RWPE2 (cell line): ENCODE measurements around the gene NTRK1.

Experiments
- ATAC-seq: fragments of 200-7000 bp; cut with Tn5 transposase; 3 replicates; pipeline ENCODE4 v1.9.1; 2021; ENCODE audit warnings: low read depth
- DNase-seq: peaks from one replicate; pipeline ENCODE4 v3.0.0-alpha.2; 2020; ENCODE audit warnings: low spot score
- H3K27ac ChIP-seq: fragments of 450-650 bp; 2 replicates; pipeline ENCODE4 v1.5.1; 2017; ENCODE audit warnings: mild to moderate bottlenecking; ENCODE audit not compliant: poor library complexity, severe bottlenecking
- H3K27me3 ChIP-seq: fragments of 250-450 bp; sonication (Bioruptor Pico); 2 replicates; pipeline ENCODE4 v1.5.1; 2021; ENCODE audit warnings: mild to moderate bottlenecking, moderate library complexity; ENCODE audit not compliant: insufficient read depth, poor library complexity, severe bottlenecking
- H3K36me3 ChIP-seq: fragments of 250-450 bp; sonication (Bioruptor Pico); 2 replicates; pipeline ENCODE4 v1.5.1; 2020; ENCODE audit warnings: low read depth, mild to moderate bottlenecking, moderate library complexity
- H3K4me1 ChIP-seq: fragments of 250-450 bp; sonication (Bioruptor Pico); 2 replicates; pipeline ENCODE4 v1.5.1; 2021; ENCODE audit warnings: mild to moderate bottlenecking, moderate library complexity; ENCODE audit not compliant: insufficient read depth, poor library complexity, severe bottlenecking
- H3K4me3 ChIP-seq: fragments of 250-450 bp; sonication (Bioruptor Pico); 2 replicates; pipeline ENCODE4 v1.5.1; 2021; ENCODE audit warnings: mild to moderate bottlenecking, moderate library complexity; ENCODE audit not compliant: severe bottlenecking
- H3K9me3 ChIP-seq: fragments of 250-450 bp; sonication (Bioruptor Pico); 2 replicates; pipeline ENCODE4 v1.5.1; 2021; ENCODE audit warnings: mild to moderate bottlenecking, moderate library complexity; ENCODE audit not compliant: severe bottlenecking
- TF ChIP-seq, protein P1 (sequence below): fragments of 450-650 bp; IDR thresholded peaks from one replicate; pipeline ENCODE4 v1.5.1; 2017; ENCODE audit warnings: mild to moderate bottlenecking, moderate library complexity; ENCODE audit not compliant: poor library complexity, severe bottlenecking

NTRK1 gene

DNA sequence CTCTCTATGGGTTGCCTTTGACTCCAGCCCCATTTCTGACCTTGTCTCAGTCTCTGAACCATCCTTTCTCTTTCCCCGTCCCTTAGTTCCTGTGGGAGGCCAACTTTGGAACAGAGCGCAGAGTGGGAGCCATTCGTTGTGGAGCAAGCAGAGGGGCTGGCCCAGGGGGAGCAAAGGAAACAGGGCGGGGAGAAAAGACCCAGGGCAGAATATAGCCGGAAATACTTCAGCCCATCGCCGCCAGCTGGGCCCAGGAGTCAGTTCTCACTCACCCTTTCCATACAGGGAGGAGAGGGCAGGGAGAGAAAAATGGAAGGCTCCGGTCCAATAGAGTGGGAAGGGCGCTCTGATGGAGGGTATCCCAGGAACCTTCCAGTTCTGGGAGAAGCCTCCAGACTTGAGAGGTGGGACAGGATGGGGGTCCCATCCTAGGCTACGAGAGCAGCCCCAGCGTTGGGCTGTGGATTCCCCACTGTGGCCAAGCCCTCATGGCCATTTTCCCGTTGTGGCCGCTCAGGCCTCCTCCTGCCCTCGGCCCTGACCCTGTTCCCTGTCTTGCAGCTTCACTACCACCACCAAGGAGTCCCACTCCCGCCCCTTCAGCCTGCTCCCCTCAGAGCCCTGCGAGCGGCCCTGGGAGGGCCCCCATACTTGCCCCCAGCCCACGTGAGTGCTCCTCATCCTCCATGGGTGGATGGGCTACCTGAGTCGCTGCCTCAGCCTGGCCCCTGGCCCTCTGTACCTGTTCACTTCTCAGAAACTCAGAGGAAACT lies 43.7 kb downstream of the NTRK1 start:
- no peaks in the 10 kb centered on the region for H3K27me3 ChIP-seq
- H3K36me3 ChIP-seq = peaks cover 7% of the 10 kb centered on the region
- no peak for ATAC-seq
- no peak overlapping the region for H3K4me3 ChIP-seq
- TF ChIP-seq, protein P1, sequence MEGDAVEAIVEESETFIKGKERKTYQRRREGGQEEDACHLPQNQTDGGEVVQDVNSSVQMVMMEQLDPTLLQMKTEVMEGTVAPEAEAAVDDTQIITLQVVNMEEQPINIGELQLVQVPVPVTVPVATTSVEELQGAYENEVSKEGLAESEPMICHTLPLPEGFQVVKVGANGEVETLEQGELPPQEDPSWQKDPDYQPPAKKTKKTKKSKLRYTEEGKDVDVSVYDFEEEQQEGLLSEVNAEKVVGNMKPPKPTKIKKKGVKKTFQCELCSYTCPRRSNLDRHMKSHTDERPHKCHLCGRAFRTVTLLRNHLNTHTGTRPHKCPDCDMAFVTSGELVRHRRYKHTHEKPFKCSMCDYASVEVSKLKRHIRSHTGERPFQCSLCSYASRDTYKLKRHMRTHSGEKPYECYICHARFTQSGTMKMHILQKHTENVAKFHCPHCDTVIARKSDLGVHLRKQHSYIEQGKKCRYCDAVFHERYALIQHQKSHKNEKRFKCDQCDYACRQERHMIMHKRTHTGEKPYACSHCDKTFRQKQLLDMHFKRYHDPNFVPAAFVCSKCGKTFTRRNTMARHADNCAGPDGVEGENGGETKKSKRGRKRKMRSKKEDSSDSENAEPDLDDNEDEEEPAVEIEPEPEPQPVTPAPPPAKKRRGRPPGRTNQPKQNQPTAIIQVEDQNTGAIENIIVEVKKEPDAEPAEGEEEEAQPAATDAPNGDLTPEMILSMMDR = no peak
- peaks cover 6% of the 10 kb centered on the region for H3K4me1 ChIP-seq
- H3K27ac ChIP-seq = no peak overlapping the region
- DNase-seq = no peak
- H3K9me3 ChIP-seq = no peaks in the 10 kb centered on the region

DNA sequence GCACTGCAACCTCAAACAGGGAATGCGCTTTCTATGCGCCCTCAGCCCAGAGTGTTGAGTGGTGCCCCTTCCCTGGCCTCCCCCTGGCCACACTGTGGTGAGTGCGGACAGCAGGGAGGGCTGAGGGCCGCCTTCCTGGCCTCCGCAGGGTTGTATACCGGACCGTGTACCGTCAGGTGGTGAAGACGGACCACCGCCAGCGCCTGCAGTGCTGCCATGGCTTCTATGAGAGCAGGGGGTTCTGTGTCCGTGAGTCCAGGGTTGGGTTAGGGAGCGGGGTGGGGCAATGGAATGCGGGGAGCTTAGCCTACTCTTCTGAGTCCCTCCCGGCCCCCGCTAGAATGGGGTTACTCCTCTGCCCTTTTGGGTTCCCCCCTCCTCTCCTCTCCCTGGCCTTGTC lies 44.5 kb downstream of the NTRK1 start:
- no peaks in the 10 kb centered on the region for H3K27me3 ChIP-seq
- H3K27ac ChIP-seq = no peak overlapping the region
- no peak overlapping the region for H3K4me3 ChIP-seq
- TF ChIP-seq, protein P1 = no peak
- H3K4me1 ChIP-seq = peaks cover 6% of the 10 kb centered on the region
- peaks cover 15% of the 10 kb centered on the region for H3K36me3 ChIP-seq
- H3K9me3 ChIP-seq = no peaks in the 10 kb centered on the region
- DNase-seq (no peak), ATAC-seq (no peak)

DNA sequence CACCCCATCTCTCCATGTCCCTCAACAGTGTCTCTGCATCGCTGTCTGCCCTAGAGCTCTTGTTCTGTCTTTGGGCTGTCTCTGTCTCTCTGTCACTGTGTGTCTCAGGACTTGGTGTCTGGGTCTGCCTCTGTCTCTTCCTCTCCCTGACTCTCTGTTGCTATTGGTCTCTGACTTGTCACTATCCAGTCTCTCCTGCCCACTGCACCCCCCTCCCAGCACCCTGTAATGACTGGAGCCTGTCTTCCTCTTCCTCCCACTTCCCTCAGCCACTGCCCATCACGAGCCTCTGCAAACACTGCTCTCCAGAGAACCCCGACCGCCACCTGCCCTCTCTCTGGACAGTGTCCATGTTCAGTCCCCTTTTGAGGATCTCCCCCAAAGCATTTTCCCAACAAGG lies 45.0 kb downstream of the NTRK1 start:
- Histone ChIP-seq H3K27me3 (no peaks in the 10 kb centered on the region), H3K36me3 (peaks cover 19% of the 10 kb centered on the region), H3K4me3 (no peak overlapping the region), H3K27ac (no peak overlapping the region), H3K9me3 (no peaks in the 10 kb centered on the region), H3K4me1 (peaks cover 6% of the 10 kb centered on the region)
- TF ChIP-seq, protein P1 = no peak
- ATAC-seq (no peak), DNase-seq (no peak)

DNA sequence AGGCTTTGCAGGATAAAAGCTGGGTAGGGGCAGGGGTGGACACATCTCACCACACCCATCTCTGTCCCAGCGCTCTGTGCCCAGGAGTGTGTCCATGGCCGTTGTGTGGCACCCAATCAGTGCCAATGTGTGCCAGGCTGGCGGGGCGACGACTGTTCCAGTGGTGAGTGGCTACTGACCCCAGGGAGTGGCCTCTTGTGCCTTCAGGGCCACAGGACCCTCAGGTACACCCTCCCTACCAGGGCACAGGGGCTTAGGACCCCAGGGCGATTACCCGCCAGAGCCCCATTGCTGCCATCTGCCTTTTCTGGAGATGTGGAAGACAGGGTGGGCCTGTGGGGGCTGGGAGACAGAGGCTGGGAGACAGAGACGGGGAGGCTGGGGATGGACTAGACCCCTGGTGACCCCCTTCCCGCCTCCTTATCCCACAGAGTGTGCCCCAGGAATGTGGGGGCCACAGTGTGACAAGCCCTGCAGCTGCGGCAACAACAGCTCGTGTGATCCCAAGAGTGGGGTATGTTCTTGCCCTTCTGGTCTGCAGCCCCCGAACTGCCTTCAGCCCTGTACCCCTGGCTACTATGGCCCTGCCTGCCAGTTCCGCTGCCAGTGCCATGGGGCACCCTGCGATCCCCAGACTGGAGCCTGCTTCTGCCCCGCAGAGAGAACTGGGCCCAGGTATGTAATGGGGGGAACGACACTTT lies 45.7 kb downstream of the NTRK1 start:
- DNase-seq (no peak), ATAC-seq (no peak)
- no peak overlapping the region for H3K4me3 ChIP-seq
- peak overlapping the region; percentile 45 for H3K27ac ChIP-seq
- no peaks in the 10 kb centered on the region for H3K9me3 ChIP-seq
- H3K36me3 ChIP-seq = peaks cover 23% of the 10 kb centered on the region
- TF ChIP-seq, protein P1 = no peak
- H3K4me1 ChIP-seq = peaks cover 6% of the 10 kb centered on the region
- no peaks in the 10 kb centered on the region for H3K27me3 ChIP-seq

DNA sequence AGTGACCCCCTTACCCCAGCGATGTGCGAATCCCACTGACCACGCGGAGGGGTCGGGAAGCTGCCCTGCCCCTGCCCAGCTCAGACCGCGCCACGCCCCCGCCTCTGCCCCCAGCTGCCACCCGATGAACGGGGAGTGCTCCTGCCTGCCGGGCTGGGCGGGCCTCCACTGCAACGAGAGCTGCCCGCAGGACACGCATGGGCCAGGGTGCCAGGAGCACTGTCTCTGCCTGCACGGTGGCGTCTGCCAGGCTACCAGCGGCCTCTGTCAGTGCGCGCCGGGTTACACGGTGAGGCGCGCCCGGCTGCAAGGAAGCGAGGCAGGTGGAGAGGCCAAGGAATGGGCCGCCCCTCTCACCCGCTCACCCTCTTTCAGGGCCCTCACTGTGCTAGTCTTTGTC lies 47.9 kb downstream of the NTRK1 start:
- TF ChIP-seq, protein P1 = no peak
- Histone ChIP-seq H3K27me3 (no peaks in the 10 kb centered on the region), H3K27ac (peak overlapping the region; percentile 45), H3K9me3 (no peaks in the 10 kb centered on the region), H3K4me1 (peaks cover 6% of the 10 kb centered on the region), H3K36me3 (peaks cover 43% of the 10 kb centered on the region), H3K4me3 (peak overlapping the region; percentile 57)
- ATAC-seq (no peak), DNase-seq (no peak)
